Measurements from ENCODE around the gene C7orf25.
A peak's percentile ranks its signal among the peaks of the same experiment; 100 is the strongest.

C7orf25 gene

GRCh38 chr7:42911454-42912447 is at the start of gene C7orf25:
C7orf25 (minus strand) TSS chr7:42912070; CDS start chr7:42910900, 1,170 bp downstream.
- peak; percentile 94 for DNase-seq (ENCODE audit: low read depth)

- DNase-seq (ENCODE audit: low read depth) = no peak
Observed at GRCh38 chr7:42961170-42961569, 49.3 kb upstream of the C7orf25 start.

DNA sequence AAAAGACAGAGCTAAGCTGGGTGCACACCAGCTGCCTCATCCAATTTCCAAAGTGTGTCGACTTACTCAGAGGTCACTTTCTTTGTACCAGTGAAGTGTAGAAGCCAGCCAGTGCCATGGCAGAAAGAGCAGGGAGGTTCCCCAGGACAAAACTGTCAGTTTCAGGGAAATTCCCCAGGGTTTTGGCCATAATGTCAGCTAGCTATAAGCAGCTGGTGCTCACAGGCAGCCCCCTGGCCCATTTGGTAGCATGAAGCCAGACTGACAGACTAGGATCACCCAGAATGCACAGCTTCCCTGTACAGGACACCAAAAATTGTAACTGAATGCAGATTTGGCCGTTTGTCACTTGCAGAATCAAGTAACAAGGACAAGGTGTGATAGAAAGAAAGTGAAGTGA is 48.9 kb upstream of the C7orf25 start:
- DNase-seq (ENCODE audit: low read depth) = no peak

GRCh38 chr7:42959549-42959948 is 47.7 kb upstream of the C7orf25 start:
- no peak for DNase-seq (ENCODE audit: low read depth)

DNA sequence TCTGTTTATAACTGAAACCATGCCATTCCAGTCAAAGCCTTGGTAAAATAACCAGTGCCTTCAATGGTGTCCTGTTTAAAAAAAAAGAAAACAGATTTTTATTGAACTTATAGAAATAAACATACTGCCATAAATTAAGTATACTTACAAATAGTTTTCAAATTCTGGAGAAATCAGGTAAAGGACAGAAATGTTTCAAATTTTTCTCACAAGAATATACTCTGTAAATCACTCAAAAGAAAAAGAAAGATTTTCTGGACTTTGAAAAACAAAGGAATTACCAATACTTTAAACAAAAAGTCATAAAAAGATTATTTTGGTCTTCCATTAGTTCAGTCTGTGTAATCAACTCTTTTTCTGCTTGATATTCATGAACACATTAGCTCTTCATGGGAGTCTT is 44.2 kb upstream of the C7orf25 start:
- no peak for DNase-seq (ENCODE audit: low read depth)

DNA sequence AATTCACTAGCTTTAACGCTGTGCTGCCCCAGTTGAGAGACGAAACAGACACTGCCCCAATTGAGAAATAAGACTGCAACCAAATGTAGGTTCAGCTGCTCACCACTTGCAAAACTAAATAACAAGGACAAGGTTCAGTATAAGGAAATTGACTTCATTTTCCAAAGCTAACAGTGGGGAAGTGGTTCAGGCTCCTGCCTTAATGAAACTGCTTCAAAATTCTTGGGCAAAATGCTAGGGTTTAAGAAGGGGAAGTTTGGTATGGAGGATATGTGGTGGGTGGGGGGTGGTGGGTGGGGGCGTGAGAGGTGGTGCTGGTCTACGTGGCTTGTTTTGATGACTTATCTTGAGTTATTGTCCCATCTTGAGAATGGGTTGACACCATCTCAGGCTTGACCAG is 42.1 kb upstream of the C7orf25 start:
- DNase-seq (ENCODE audit: low read depth) = no peak

DNA sequence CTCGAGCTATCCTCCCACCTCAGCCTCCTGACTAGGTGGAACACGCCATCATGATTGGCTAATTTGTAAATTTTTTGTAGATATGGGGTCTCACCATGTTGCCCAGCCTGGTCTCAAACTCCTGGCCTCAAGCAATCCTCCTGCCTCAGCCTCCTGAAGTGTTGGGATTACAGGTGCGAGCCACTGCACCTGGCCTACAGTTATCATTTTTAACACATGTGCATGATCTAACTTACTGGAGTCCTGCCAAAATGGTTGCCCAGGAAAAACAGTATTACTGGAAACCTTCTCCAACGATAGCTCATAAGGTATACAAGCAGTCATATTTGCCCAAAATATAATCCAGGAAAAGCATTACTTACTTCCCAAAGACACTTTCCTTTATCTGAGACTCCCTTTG is 40.5 kb upstream of the C7orf25 start:
- no peak for DNase-seq (ENCODE audit: low read depth)

- no peak for DNase-seq (ENCODE audit: low read depth)
Observed at GRCh38 chr7:42950417-42950816, 38.5 kb upstream of the C7orf25 start.

- DNase-seq (ENCODE audit: low read depth) = no peak
Observed at GRCh38 chr7:42947521-42947920, 35.7 kb upstream of the C7orf25 start.

DNA sequence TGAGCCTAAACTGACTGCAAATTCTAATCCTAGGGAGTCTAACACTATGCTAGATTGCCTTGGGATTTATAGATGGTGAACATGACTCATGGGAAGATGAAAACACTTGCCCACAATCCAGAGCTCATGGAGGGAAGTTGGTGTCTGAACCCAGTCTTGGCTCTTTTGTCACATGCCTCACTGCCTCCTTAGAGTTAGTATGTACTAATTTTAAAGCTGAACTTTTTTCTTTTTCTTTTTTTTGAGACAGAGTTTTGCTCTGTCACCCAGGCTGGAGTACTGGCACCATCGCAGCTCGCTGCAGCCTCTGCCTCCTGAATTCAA is 34.7 kb upstream of the C7orf25 start:
- DNase-seq (ENCODE audit: low read depth) = no peak

GRCh38 chr7:42945821-42946626 is 34.2 kb upstream of the C7orf25 start:
- DNase-seq (ENCODE audit: low read depth) = no peak

GRCh38 chr7:42940985-42941847 is 29.3 kb upstream of the C7orf25 start:
- peak; percentile 63 for DNase-seq (ENCODE audit: low read depth)

GRCh38 chr7:42939457-42940240 is 27.8 kb upstream of the C7orf25 start:
- DNase-seq (ENCODE audit: low read depth) = no peak

DNA sequence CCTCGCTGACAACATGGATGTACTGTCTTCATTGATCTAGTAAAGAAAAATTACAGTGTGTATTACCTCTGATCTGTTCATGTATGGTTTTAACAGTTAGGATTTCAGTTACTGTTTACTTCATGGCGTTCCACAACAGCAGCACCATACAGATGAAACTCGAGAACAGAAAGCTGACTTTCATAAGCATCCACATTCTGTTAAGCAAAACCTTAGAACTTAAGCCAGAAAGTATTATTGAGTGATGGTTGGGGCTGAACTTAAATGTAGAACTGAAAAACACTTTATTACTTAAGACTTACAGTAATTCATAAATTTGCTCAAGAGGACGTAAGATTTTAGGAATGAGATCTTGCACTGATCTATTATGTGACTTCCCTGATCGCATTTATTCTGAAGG is 24.0 kb upstream of the C7orf25 start:
- no peak for DNase-seq (ENCODE audit: low read depth)

GRCh38 chr7:42934291-42934690 is 22.4 kb upstream of the C7orf25 start:
- DNase-seq (ENCODE audit: low read depth) = no peak

GRCh38 chr7:42932811-42933591 is 21.1 kb upstream of the C7orf25 start:
- DNase-seq (ENCODE audit: low read depth) = no peak

DNA sequence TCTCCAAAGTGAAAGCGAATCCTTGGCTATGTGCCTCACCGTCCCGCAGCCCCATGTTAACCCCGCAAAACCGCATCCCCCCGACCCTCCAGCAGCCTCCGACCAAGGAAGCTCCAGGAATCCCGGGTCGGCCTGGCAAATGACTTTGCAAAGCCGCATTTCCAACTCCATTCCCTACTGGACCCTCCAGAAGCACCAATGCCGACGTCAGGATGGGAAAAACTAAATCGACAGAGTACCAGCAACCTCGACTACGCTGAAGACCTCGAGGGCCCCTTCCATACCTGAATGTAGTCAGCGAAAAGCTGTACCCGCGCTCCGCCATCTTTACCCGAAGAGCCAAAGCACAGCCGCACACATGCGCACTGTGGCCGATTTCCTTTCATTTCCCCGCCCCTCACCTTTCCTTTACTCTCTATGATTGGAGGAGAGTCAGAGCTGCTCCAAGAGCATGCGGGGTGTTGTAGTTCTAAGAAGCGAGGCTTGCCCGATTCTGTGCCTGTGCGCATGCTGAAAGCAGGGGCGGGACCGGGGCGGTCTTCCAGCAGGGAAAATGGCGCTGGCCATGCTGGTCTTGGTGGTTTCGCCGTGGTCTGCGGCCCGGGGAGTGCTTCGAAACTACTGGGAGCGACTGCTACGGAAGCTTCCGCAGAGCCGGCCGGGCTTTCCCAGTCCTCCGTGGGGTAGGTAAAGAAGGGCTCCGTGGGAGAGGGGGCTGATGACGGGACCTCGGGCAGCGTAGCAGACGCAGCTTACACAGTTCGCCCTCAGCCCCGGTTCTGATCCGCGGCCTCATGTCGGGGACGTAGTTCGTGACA is 20.2 kb upstream of the C7orf25 start, which contains the start of the genes MRPL32 and PSMA2:
MRPL32 (plus strand) TSS at position 543 of the 818 bp plus-strand sequence; CDS start at position 554, 11 bp downstream.
PSMA2 (minus strand) TSS at position 341 of the 818 bp plus-strand sequence; CDS start at position 325, 16 bp downstream.
- peak; percentile 93 for DNase-seq (ENCODE audit: low read depth)

GRCh38 chr7:42931447-42931833 is 19.6 kb upstream of the C7orf25 start:
- no peak for DNase-seq (ENCODE audit: low read depth)

- DNase-seq (ENCODE audit: low read depth) = no peak
Observed at GRCh38 chr7:42930889-42931288, 19.0 kb upstream of the C7orf25 start.

Measured in activated T-cell treated with anti-CD3 and anti-CD28 coated beads for 24 hours (primary cell).